Keratinocyte (primary cell): ENCODE measurements around the gene CD59. TPM values are rescaled to one million over a fixed set of nuclear protein-coding genes. Genes with fewer than 3 reads are reported as not detected.

Source experiments
- DNase-seq: peaks from one replicate; pipeline ENCODE4 v3.0.0-alpha.2; 2011; ENCODE audit warnings: low read depth, missing footprints, low spot score
- FAIRE-seq: peaks from 2 replicates; lab custom pipeline; 2011; peaks lifted over from hg19 to GRCh38; lab: Jason Lieb, UNC
- H2AFZ ChIP-seq: 2 replicates; pipeline ENCODE4 v1.6.0; 2012; ENCODE audit warnings: low read length, control low read depth, inconsistent platforms; ENCODE audit not compliant: control insufficient read depth
- H3K27ac ChIP-seq: 2 replicates; pipeline ENCODE4 v1.5.1; 2011; ENCODE audit warnings: low read length; ENCODE audit not compliant: control insufficient read depth, insufficient read depth
- H3K27me3 ChIP-seq: 3 replicates; pipeline ENCODE4 v1.6.0; 2011; ENCODE audit warnings: low read length; ENCODE audit not compliant: control insufficient read depth, insufficient read depth; ENCODE audit errors: extremely low read depth
- H3K36me3 ChIP-seq, 2 experiments: 2 replicates in 1 of 2; 3 replicates in 1 of 2; pipeline ENCODE4 v1.5.1; 2011; ENCODE audit warnings: low read length in 2 of 2, mild to moderate bottlenecking in 1 of 2; ENCODE audit not compliant: control insufficient read depth in 2 of 2, insufficient read depth in 2 of 2; ENCODE audit errors: extremely low read depth in 1 of 2
- H3K4me1 ChIP-seq: 3 replicates; pipeline ENCODE4 v1.5.1; 2011; ENCODE audit warnings: low read length; ENCODE audit not compliant: control insufficient read depth, insufficient read depth; ENCODE audit errors: extremely low read depth
- H3K4me2 ChIP-seq: 3 replicates; pipeline ENCODE4 v1.6.0; 2011; ENCODE audit warnings: low read depth, low read length; ENCODE audit not compliant: control insufficient read depth, insufficient read depth; ENCODE audit errors: extremely low read depth
- H3K4me3 ChIP-seq, 3 experiments: fragments of 200-600 bp in 1 of 3; sonication (generic) in 1 of 3; 2 replicates in 2 of 3; 3 replicates in 1 of 3; pipeline ENCODE4 v1.5.1; 2011 to 2016; ENCODE audit warnings: low read length in 3 of 3, mild to moderate bottlenecking in 3 of 3, control low read depth in 2 of 3, inconsistent platforms in 1 of 3, low read depth in 1 of 3, mixed read lengths in 1 of 3, mixed run types in 1 of 3, moderate library complexity in 1 of 3; ENCODE audit not compliant: control insufficient read depth in 2 of 3, insufficient read depth in 2 of 3; ENCODE audit errors: extremely low read depth in 1 of 3
- H3K79me2 ChIP-seq: 2 replicates; pipeline ENCODE4 v1.6.0; 2012; ENCODE audit warnings: low read length; ENCODE audit not compliant: control insufficient read depth, insufficient read depth
- H3K9ac ChIP-seq: 3 replicates; pipeline ENCODE4 v1.6.0; 2011; ENCODE audit warnings: low read length; ENCODE audit not compliant: control insufficient read depth, insufficient read depth; ENCODE audit errors: extremely low read depth
- H3K9me1 ChIP-seq: 3 replicates; pipeline ENCODE4 v1.6.0; 2011; ENCODE audit warnings: low read length; ENCODE audit not compliant: control insufficient read depth, insufficient read depth; ENCODE audit errors: extremely low read depth
- H3K9me3 ChIP-seq: 2 replicates; pipeline ENCODE4 v1.5.1; 2012; ENCODE audit warnings: low read depth, low read length; ENCODE audit not compliant: control insufficient read depth
- H4K20me1 ChIP-seq: 3 replicates; pipeline ENCODE4 v1.6.0; 2011; ENCODE audit warnings: low read length; ENCODE audit not compliant: control insufficient read depth, insufficient read depth; ENCODE audit errors: extremely low read depth
- EZH2 ChIP-seq: IDR thresholded peaks from one replicate; pipeline ENCODE4 v1.6.1; 2012; ENCODE audit warnings: inconsistent platforms, mild to moderate bottlenecking, low read length, moderate library complexity
- dilution Hi-C: fragments of 300-500 bp; cut with MboI; formaldehyde crosslinking; loops from one replicate; pipeline ENCODE4 v1.7.0; 2020; ENCODE audit warnings: low sequenced_read_pairs; ENCODE audit not compliant: extremely low pct_ligation_motif_present
- polyA plus RNA-seq, 5 experiments: library from polyadenylated mRNA; depleted of rRNA in 3 of 5; stranded (reverse) in 3 of 5; stranded (forward) in 1 of 5; unstranded in 1 of 5; fragments of >200 nt; gene quantifications; 1 replicate in 1 of 5; 2 replicates in 3 of 5; 3 replicates in 1 of 5; pipeline versions ENCODE4 v1.2.1 to v1.2.3, GENCODE V29; 2011 to 2012; ENCODE audit warnings: missing spikeins in 2 of 5, low read depth in 1 of 5, low replicate concordance in 1 of 5
- TF ChIP-seq, protein P1 (sequence below), 3 experiments: IDR thresholded peaks in 1 of 3; conservative IDR thresholded peaks in 1 of 3; optimal IDR thresholded peaks in 1 of 3; 2 replicates in 2 of 3; 3 replicates in 1 of 3; pipeline versions ENCODE3 to v1.5.1; 2011; ENCODE audit warnings: low read length in 3 of 3, mild to moderate bottlenecking in 3 of 3, moderate library complexity in 2 of 3, control low read depth in 1 of 3, inconsistent platforms in 1 of 3; ENCODE audit not compliant: insufficient read depth in 2 of 3; ENCODE audit errors: extremely low read depth in 1 of 3

Gene CD59
- polyA plus RNA-seq, 1 donor (not counting 4 experiments of a cell fraction or from before 2014, with no cell fraction given): 1,349 TPM

DNA sequence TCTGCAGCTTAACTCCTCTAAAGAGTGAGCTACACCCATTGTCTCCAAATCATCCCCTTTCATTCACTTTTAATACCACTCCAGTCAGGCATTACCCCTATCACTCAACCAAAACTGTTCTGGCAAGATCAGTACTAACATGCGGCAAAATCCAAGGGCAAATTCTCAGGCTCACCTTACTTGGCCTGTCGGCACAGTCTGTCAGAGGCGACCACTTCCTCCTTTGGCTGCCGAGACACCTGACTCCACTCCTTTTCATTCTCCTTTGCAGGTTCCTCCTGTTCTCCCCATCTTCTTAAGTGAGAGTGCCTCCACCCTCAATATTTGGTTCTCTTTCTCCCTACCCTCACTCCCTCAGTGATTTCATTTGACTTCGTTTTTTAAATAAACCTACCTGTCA, 39.8 kb downstream of the CD59 start:
- Histone ChIP-seq H3K9me3 (no peaks in the 10 kb centered on the region), H2AFZ (no peak overlapping the region), H3K9ac (no peak overlapping the region), H3K4me2 (no peak overlapping the region), H3K4me1 (peaks cover 69% of the 10 kb centered on the region), H3K36me3 (peaks cover 0 to 2% of the 10 kb centered on the region in 2 experiments), H3K27ac (no peak overlapping the region), H4K20me1 (no peaks in the 10 kb centered on the region), H3K79me2 (no peaks in the 10 kb centered on the region), H3K27me3 (no peaks in the 10 kb centered on the region), H3K4me3 (no peak overlapping the region), H3K9me1 (no peaks in the 10 kb centered on the region)
- FAIRE-seq: no peak
- dilution Hi-C loops: no loop called here
- no peak for DNase-seq
- TF ChIP-seq, protein P1, sequence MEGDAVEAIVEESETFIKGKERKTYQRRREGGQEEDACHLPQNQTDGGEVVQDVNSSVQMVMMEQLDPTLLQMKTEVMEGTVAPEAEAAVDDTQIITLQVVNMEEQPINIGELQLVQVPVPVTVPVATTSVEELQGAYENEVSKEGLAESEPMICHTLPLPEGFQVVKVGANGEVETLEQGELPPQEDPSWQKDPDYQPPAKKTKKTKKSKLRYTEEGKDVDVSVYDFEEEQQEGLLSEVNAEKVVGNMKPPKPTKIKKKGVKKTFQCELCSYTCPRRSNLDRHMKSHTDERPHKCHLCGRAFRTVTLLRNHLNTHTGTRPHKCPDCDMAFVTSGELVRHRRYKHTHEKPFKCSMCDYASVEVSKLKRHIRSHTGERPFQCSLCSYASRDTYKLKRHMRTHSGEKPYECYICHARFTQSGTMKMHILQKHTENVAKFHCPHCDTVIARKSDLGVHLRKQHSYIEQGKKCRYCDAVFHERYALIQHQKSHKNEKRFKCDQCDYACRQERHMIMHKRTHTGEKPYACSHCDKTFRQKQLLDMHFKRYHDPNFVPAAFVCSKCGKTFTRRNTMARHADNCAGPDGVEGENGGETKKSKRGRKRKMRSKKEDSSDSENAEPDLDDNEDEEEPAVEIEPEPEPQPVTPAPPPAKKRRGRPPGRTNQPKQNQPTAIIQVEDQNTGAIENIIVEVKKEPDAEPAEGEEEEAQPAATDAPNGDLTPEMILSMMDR (optimal IDR thresholded peaks at IDR 0.05 in 1 of 3, IDR thresholded peaks at IDR 0.05 in 1 of 3, conservative IDR thresholded peaks at IDR 0.05 in 1 of 3; ENCODE audit: extremely low read depth in 1 of 3, insufficient read depth in 2 of 3, low read length in 3 of 3): no peak
- TF ChIP-seq EZH2: no peak

DNA sequence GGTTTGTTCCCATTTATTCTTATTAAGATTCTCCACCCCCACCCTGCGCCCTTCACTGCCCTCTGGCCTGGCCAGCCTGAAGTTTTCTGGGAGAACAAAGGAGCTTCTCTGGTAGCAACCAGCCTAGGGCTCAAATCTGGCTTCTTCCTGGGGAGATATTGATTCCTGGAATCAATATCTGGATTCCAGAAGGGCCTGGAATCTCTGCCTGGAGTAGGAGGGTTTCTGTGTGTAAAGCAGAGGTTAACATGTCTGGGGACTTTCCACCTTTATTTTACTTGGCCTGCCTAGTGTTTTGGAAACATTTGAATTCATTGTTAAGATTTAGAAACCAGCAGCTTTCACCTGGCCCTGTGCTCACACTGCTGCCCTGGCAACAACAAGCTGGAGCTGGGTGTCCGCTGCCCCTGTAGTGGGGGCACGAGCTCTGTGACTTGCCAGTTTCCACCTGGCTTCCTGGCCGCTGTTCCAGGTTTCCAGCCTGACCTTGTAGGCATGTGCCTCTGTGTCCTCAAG, 41.1 kb downstream of the CD59 start:
- Histone ChIP-seq H3K9ac (no peak overlapping the region), H3K9me1 (no peaks in the 10 kb centered on the region), H4K20me1 (no peaks in the 10 kb centered on the region), H3K36me3 (peaks cover 0 to 2% of the 10 kb centered on the region in 2 experiments), H3K4me3 (no peak overlapping the region), H3K79me2 (no peaks in the 10 kb centered on the region), H2AFZ (no peak overlapping the region), H3K27me3 (no peaks in the 10 kb centered on the region), H3K9me3 (no peaks in the 10 kb centered on the region), H3K4me2 (no peak overlapping the region), H3K27ac (no peak overlapping the region), H3K4me1 (peaks cover 74% of the 10 kb centered on the region)
- dilution Hi-C loops: no loop called here
- DNase-seq (no peak), FAIRE-seq (no peak)
- no peak for TF ChIP-seq EZH2
